Fibroblast of skin of right biceps (primary cell): Measurements from ENCODE around the gene CEP112.

ENCODE experiments used
- DNase-seq: peaks from one replicate; pipeline ENCODE4 v3.0.0-alpha.2; 2013

CEP112 gene

GRCh38 chr17:65670667-65671371, 521.1 kb downstream of the CEP112 start:
- no peak for DNase-seq

GRCh38 chr17:65668211-65668610, 523.7 kb downstream of the CEP112 start:
- DNase-seq: no peak

GRCh38 chr17:65667656-65668055, 524.3 kb downstream of the CEP112 start:
- no peak for DNase-seq

- peak; percentile 3 for DNase-seq
Observed at GRCh38 chr17:65666876-65667321, 525.0 kb downstream of the CEP112 start.

- no peak for DNase-seq
Observed at GRCh38 chr17:65665966-65666365, 526.0 kb downstream of the CEP112 start.

GRCh38 chr17:65664696-65665095, 527.2 kb downstream of the CEP112 start:
- no peak for DNase-seq

- DNase-seq: peak; percentile 56
Observed at GRCh38 chr17:65664266-65664665, 527.7 kb downstream of the CEP112 start.

GRCh38 chr17:65662196-65662595, 529.7 kb downstream of the CEP112 start:
- peak; percentile 66 for DNase-seq

GRCh38 chr17:65660947-65661346, 531.0 kb downstream of the CEP112 start:
- peak; percentile 76 for DNase-seq

- DNase-seq: no peak
Observed at GRCh38 chr17:65660078-65660477, 531.9 kb downstream of the CEP112 start.

GRCh38 chr17:65659512-65659911, 532.4 kb downstream of the CEP112 start:
- no peak for DNase-seq

- DNase-seq: no peak
Observed at GRCh38 chr17:65657251-65657828, 534.6 kb downstream of the CEP112 start.

GRCh38 chr17:65656390-65657250, 535.3 kb downstream of the CEP112 start:
- DNase-seq: no peak

GRCh38 chr17:65655706-65656105, 536.2 kb downstream of the CEP112 start:
- DNase-seq: no peak

GRCh38 chr17:65644545-65644944, 547.4 kb downstream of the CEP112 start:
- no peak for DNase-seq

GRCh38 chr17:65638221-65638975, 553.5 kb downstream of the CEP112 start:
- no peak for DNase-seq

- no peak for DNase-seq
Observed at GRCh38 chr17:65637786-65638185, 554.1 kb downstream of the CEP112 start.

- DNase-seq: no peak
Observed at GRCh38 chr17:65634533-65634932, 557.4 kb downstream of the CEP112 start.

- no peak for DNase-seq
Observed at GRCh38 chr17:65633988-65634387, 557.9 kb downstream of the CEP112 start.

- no peak for DNase-seq
Observed at GRCh38 chr17:65633146-65633881, 558.6 kb downstream of the CEP112 start.

- no peak for DNase-seq
Observed at GRCh38 chr17:65630502-65630901, 561.4 kb downstream of the CEP112 start.

GRCh38 chr17:65629234-65629690, 562.7 kb downstream of the CEP112 start:
- no peak for DNase-seq
